ENCODE measurements around the gene SEPSECS. TPM values are rescaled to one million over a fixed set of nuclear protein-coding genes. Genes with fewer than 3 reads are reported as not detected.

The SEPSECS gene
- total and polyA plus RNA-seq, 2 of the 8 experiments (the other 6 are each of a cell fraction or from before 2014, with no cell fraction given) = 1.9 to 4.1 TPM

DNA sequence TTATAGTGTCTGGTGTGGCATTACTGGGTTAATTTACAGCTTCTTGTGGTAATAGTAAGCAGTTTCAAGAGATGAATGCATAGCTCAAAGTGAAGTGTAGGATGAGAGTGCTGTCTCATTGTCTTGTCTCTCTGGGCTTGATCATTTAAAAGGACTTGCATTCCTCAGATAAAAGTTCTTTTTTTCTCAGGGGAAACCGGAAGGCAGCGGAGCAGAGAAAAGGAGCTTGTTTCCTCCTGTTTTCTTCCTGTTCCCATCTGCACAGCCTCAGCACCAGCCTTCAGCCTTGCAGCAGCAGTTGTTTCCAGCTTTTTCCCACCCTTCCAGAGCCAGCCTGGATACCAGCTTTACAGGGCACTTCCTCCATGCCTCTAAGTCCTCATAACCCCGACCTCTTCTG, 68.1 kb downstream of the SEPSECS start:
- Histone ChIP-seq H3K79me1 (ENCODE audit: low read depth, low read length) (no peaks in the 10 kb centered on the region), H3K23me2 (ENCODE audit: low read depth, low read length) (no peaks in the 10 kb centered on the region), H3K36me3 (ENCODE audit: control insufficient read depth in 2 of 4, insufficient read depth in 4 of 4, low read length in 3 of 4) (no peaks in the 10 kb centered on the region), H3K9me3 (ENCODE audit: insufficient read depth in 2 of 2, low read depth in 1 of 2, low read length in 1 of 2) (peaks cover 7 to 11% of the 10 kb centered on the region in 2 experiments), H3K56ac (replicated peaks; ENCODE audit: insufficient read length, low read depth, low read length) (no peak overlapping the region), H3K18ac (ENCODE audit: extremely low read depth, low read length) (no peak overlapping the region), H3K9ac (replicated peaks in 1 of 4; ENCODE audit: extremely low read depth in 1 of 4, low read depth in 3 of 4, low read length in 3 of 4) (no peak overlapping the region), H3K23ac (ENCODE audit: insufficient read length) (no peak overlapping the region), H3K14ac (ENCODE audit: insufficient read length) (no peak overlapping the region), H3K27ac (ENCODE audit: low read depth, low read length) (no peak overlapping the region), H2BK15ac (ENCODE audit: low read length) (no peak overlapping the region), H3K4me2 (ENCODE audit: insufficient read depth in 1 of 2, low read depth in 2 of 2, low read length in 2 of 2) (no peak overlapping the region), H2BK12ac (ENCODE audit: low read depth, low read length) (no peak overlapping the region), H4K91ac (replicated peaks; ENCODE audit: insufficient read length, low read length) (no peak overlapping the region), H3K4me3 (ENCODE audit: extremely low read depth in 1 of 4, insufficient read depth in 2 of 4, low read depth in 3 of 4, low read length in 4 of 4) (no peak overlapping the region), H2BK20ac (ENCODE audit: low read length) (no peak overlapping the region), H3K4ac (replicated peaks; ENCODE audit: insufficient read length, low read depth, low read length) (no peak overlapping the region), H3K27me3 (replicated peaks in 1 of 4; ENCODE audit: control insufficient read depth in 3 of 4, extremely low read depth in 1 of 4, insufficient read depth in 3 of 4, low read length in 3 of 4) (peaks cover 0 to 3% (median 1%) of the 10 kb centered on the region in 4 experiments; a peak in 2 of 7 replicates), H4K8ac (ENCODE audit: extremely low read depth, insufficient read depth, low read length) (peak overlapping the region; percentile 62; the same call in 1 of the 2 replicates), H2BK120ac (replicated peaks; ENCODE audit: low read depth, low read length) (no peak overlapping the region), H3K79me2 (ENCODE audit: control insufficient read depth in 1 of 2, insufficient read depth in 2 of 2, low read length in 2 of 2) (no peaks in the 10 kb centered on the region), H4K5ac (ENCODE audit: insufficient read length, low read depth, low read length) (no peak overlapping the region), H3K4me1 (replicated peaks in 1 of 4; ENCODE audit: control insufficient read depth in 3 of 4, insufficient read depth in 4 of 4, low read length in 3 of 4) (peaks cover 0 to 9% (median 4%) of the 10 kb centered on the region in 4 experiments; a peak in 4 of 7 replicates), H4K20me1 (replicated peaks in 1 of 2; ENCODE audit: control insufficient read depth in 1 of 2, insufficient read depth in 2 of 2, low read length in 2 of 2) (no peaks in the 10 kb centered on the region), H2AK5ac (ENCODE audit: low read depth, low read length) (no peak overlapping the region), H2AFZ (ENCODE audit: low read length) (peak overlapping the region; percentile 58; the same call in 1 of the 2 replicates), H2BK5ac (ENCODE audit: low read depth, low read length) (no peak overlapping the region)
- DNase-seq (ENCODE audit: low read depth in 1 of 2, low spot score in 2 of 2) = no peak
- ChIA-PET POLR2A (ENCODE audit: partially characterized antibody) (interaction anchor here (0.7 kb wide), 1 partner anchor 535 kb away, joined by 3 read pairs; no protein-coding TSS in a partner anchor), CTCF (ENCODE audit: partially characterized antibody) (interaction anchor here (0.5 to 2.4 kb wide), 7 partner anchors 9 to 459 kb away, joined by 3 to 9 read pairs (median 4); no protein-coding TSS in a partner anchor)
- FAIRE-seq = no peak
- WGBS, 2 experiments (ENCODE audit: extremely low coverage in 1 of 2, insufficient coverage in 1 of 2, insufficient read length in 1 of 2, insufficient replicate concordance in 2 of 2, low coverage in 1 of 2, low lambda C conversion rate in 2 of 2, missing lambda C conversion rate in 1 of 2) = 81% methylated on average over 3 of the region's 3 CpGs; no CpG with 5 or more reads in 1 of the 2 experiments
- TF ChIP-seq HDAC2 (IDR thresholded peaks at IDR 0.05; ENCODE audit: borderline replicate concordance in 1 of 2, low read depth in 2 of 2, low read length in 2 of 2) (no peak), SP4 (IDR thresholded peaks at IDR 0.05; ENCODE audit: low read length) (no peak), EGR1 (IDR thresholded peaks at IDR 0.05; ENCODE audit: borderline replicate concordance, low read depth, low read length) (no peak), KDM1A (IDR thresholded peaks at IDR 0.05; ENCODE audit: borderline replicate concordance, low read length) (no peak), GTF2F1 (IDR thresholded peaks at IDR 0.05; ENCODE audit: borderline replicate concordance, low read depth, low read length) (no peak), TCF12 (IDR thresholded peaks at IDR 0.05; ENCODE audit: low read depth, low read length) (no peak), NRF1 (IDR thresholded peaks at IDR 0.05; ENCODE audit: low read depth, low read length) (no peak), POLR2AphosphoS5 (IDR thresholded peaks at IDR 0.05; ENCODE audit: low read depth, low read length) (no peak)
- TF ChIP-seq, protein P1, sequence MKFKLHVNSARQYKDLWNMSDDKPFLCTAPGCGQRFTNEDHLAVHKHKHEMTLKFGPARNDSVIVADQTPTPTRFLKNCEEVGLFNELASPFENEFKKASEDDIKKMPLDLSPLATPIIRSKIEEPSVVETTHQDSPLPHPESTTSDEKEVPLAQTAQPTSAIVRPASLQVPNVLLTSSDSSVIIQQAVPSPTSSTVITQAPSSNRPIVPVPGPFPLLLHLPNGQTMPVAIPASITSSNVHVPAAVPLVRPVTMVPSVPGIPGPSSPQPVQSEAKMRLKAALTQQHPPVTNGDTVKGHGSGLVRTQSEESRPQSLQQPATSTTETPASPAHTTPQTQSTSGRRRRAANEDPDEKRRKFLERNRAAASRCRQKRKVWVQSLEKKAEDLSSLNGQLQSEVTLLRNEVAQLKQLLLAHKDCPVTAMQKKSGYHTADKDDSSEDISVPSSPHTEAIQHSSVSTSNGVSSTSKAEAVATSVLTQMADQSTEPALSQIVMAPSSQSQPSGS (IDR thresholded peaks at IDR 0.05; ENCODE audit: low read length) = no peak
- TF ChIP-seq, protein P2, sequence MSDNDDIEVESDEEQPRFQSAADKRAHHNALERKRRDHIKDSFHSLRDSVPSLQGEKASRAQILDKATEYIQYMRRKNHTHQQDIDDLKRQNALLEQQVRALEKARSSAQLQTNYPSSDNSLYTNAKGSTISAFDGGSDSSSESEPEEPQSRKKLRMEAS (IDR thresholded peaks at IDR 0.05) = no peak

Data from H1 (cell line).